Tibial artery (tissue), 4 donors: Measurements from ENCODE around the gene CCDC197.

Experiments used
- DNase-seq, 2 donors: peaks; one replicate each; pipeline ENCODE4 v3.0.0-alpha.2; 2019
- H3K27ac ChIP-seq, 2 donors: fragments of 200-600 bp; sonication (generic) in 1 of 2; 1 replicate in 1 of 2; 2 replicates in 1 of 2; pipeline ENCODE4 v1.5.1; 2018 to 2019; ENCODE audit warnings: mild to moderate bottlenecking in 1 of 2
- H3K27me3 ChIP-seq, 2 donors: fragments of 200-600 bp; sonication (generic) in 1 of 2; one replicate each; pipeline versions ENCODE4 v1.5.1 to v1.6.0; 2016 to 2019
- H3K36me3 ChIP-seq, 3 donors: fragments of 200-600 bp; sonication (generic) in 2 of 3; one replicate each; pipeline ENCODE4 v1.5.1; 2016 to 2019; ENCODE audit warnings: mild to moderate bottlenecking in 2 of 3
- H3K4me1 ChIP-seq, 4 donors: fragments of 200-600 bp; sonication (generic) in 2 of 4; 1 replicate in 3 of 4; 2 replicates in 1 of 4; pipeline ENCODE4 v1.5.1; 2016 to 2019
- H3K4me3 ChIP-seq, 2 donors: fragments of 200-600 bp; sonication (generic) in 1 of 2; 1 replicate in 1 of 2; 2 replicates in 1 of 2; pipeline ENCODE4 v1.5.1; 2018 to 2019; ENCODE audit warnings: mild to moderate bottlenecking in 2 of 2
- H3K9me3 ChIP-seq, 3 donors: fragments of 200-600 bp; sonication (generic) in 1 of 3; one replicate each; pipeline ENCODE4 v1.5.1; 2016 to 2019
- intact Hi-C: fragments of 100-400 bp; cut with DNase I; formaldehyde crosslinking; loops from one replicate; pipeline ENCODE4 v1.15.0; 2023; ENCODE audit warnings: low total_unique reads
- TF ChIP-seq, protein P1 (sequence below), 2 experiments: fragments of 200-600 bp in 1 of 2; fragments of 450-650 bp in 1 of 2; IDR thresholded peaks; one replicate each; pipeline ENCODE4 v1.5.1; 2017 to 2019; ENCODE audit warnings: antibody characterized with exemption in 2 of 2, mild to moderate bottlenecking in 1 of 2, moderate library complexity in 1 of 2

The CCDC197 gene

DNA sequence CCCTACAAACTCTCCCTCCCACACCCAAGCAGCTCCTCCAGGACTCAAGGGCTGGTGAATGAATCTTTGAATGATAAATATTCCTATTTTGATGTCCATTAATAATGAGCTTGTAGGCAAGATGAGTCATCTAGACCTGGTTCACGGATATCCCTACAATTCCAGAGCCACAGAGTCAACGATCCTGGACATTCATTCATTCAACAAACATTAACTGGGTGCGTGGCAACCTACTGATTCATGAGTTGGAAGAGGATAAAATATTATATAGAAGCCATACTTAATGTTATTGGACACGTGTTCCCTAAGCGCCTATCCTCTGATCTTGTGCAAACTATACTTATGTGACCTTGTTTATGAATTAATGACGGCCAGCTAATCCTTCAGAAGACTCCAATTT, 28.6 kb downstream of the CCDC197 start:
- Histone ChIP-seq H3K36me3 (no peaks in the 10 kb centered on the region), H3K4me1 (peaks cover 0 to 9% (median 6%) of the 10 kb centered on the region in 4 donors), H3K27ac (no peak overlapping the region), H3K27me3 (no peaks in the 10 kb centered on the region), H3K4me3 (peak overlapping the region; percentile 55 to 69), H3K9me3 (no peaks in the 10 kb centered on the region)
- TF ChIP-seq, protein P1, sequence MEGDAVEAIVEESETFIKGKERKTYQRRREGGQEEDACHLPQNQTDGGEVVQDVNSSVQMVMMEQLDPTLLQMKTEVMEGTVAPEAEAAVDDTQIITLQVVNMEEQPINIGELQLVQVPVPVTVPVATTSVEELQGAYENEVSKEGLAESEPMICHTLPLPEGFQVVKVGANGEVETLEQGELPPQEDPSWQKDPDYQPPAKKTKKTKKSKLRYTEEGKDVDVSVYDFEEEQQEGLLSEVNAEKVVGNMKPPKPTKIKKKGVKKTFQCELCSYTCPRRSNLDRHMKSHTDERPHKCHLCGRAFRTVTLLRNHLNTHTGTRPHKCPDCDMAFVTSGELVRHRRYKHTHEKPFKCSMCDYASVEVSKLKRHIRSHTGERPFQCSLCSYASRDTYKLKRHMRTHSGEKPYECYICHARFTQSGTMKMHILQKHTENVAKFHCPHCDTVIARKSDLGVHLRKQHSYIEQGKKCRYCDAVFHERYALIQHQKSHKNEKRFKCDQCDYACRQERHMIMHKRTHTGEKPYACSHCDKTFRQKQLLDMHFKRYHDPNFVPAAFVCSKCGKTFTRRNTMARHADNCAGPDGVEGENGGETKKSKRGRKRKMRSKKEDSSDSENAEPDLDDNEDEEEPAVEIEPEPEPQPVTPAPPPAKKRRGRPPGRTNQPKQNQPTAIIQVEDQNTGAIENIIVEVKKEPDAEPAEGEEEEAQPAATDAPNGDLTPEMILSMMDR (IDR thresholded peaks at IDR 0.05) = no peak
- intact Hi-C loops = no loop called here
- no peak for DNase-seq

DNA sequence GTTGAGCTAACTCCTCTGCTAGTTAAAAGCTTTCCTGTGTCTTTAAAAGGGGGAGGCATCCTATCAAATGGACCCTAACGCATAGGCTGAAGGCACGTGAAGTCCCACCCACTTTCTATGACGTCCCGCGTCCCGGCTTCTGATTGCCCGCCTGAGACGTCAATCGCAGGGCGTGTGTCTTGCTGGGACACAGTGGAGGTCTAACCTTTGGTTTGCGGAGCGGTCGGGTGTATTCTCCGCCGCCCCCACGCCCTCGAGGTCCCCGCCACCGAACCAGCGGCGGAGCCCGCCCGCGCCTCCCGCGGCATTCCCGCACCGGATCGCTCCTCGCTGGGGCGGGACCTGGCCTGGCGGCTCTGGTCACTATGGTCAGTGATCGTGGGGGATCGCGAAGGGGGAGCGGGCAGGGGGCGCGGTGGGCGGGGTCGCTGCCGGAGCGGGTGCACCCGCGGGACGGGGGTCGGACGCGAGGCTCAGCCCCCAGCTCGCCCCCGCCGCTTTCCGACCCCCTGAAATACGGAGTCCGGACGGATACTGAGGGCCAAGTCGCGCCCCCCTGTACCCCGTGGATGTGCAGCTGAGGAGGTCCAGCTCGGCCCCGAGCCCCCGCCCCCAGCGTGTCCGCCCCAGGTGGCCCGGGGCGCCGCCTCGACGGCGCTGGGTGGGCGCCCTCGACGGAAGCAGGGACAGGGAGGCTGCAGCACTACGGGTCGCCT, 29.2 kb downstream of the CCDC197 start, which contains the start of gene OTUB2:
Gene OTUB2, plus strand, starts transcription at position 168 of the 716 bp plus-strand sequence. Its CDS starts 198 bp downstream, at position 366.
- no peaks in the 10 kb centered on the region for H3K27me3 ChIP-seq
- intact Hi-C loops = no loop called here
- H3K36me3 ChIP-seq = no peaks in the 10 kb centered on the region
- TF ChIP-seq, protein P1 (IDR thresholded peaks at IDR 0.05) = no peak
- H3K27ac ChIP-seq = peak within 1 kb of the TSS; percentile 1 to 34
- no peaks in the 10 kb centered on the region for H3K9me3 ChIP-seq
- peak within 1 kb of the TSS; percentile 55 to 69 for H3K4me3 ChIP-seq
- peaks cover 0 to 9% (median 6%) of the 10 kb centered on the region in 4 donors for H3K4me1 ChIP-seq
- DNase-seq = peak; percentile 97 to 99

DNA sequence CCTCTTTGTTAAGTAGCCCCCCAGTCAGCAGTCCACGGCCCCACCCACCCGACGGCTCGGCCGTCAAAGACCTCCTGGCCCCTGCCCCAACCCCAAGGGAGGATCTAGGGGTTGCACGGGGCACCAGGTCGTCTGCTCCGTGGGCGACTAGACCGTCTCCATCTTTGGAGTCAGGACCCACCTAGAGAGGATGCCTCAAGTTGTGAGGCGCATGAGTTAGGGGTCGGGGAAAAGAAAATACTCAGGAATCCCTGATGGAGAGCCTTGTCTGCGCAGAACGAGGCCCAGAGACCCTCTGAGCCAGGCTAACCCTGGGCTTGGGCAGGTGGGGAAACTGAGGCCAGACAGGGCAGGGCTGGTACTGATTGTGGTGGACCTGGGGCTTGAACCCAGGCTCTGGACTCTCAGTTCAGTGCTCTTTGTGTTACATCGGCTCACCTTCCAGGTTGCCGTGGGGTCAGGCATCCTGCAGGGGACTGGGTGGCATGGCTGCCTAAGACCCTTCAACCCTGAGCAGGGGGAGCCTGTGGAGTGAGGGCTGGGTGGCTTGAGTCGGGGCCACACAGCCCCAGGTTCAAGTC, 29.9 kb downstream of the CCDC197 start:
- Histone ChIP-seq H3K36me3 (no peaks in the 10 kb centered on the region), H3K4me3 (peak overlapping the region; percentile 55 to 69), H3K4me1 (peaks cover 0 to 9% (median 6%) of the 10 kb centered on the region in 4 donors), H3K27me3 (no peaks in the 10 kb centered on the region), H3K27ac (peak overlapping the region in 1 of 2 donors; percentile 1), H3K9me3 (no peaks in the 10 kb centered on the region)
- intact Hi-C loops = no loop called here
- no peak for DNase-seq
- TF ChIP-seq, protein P1 (IDR thresholded peaks at IDR 0.05) = no peak

DNA sequence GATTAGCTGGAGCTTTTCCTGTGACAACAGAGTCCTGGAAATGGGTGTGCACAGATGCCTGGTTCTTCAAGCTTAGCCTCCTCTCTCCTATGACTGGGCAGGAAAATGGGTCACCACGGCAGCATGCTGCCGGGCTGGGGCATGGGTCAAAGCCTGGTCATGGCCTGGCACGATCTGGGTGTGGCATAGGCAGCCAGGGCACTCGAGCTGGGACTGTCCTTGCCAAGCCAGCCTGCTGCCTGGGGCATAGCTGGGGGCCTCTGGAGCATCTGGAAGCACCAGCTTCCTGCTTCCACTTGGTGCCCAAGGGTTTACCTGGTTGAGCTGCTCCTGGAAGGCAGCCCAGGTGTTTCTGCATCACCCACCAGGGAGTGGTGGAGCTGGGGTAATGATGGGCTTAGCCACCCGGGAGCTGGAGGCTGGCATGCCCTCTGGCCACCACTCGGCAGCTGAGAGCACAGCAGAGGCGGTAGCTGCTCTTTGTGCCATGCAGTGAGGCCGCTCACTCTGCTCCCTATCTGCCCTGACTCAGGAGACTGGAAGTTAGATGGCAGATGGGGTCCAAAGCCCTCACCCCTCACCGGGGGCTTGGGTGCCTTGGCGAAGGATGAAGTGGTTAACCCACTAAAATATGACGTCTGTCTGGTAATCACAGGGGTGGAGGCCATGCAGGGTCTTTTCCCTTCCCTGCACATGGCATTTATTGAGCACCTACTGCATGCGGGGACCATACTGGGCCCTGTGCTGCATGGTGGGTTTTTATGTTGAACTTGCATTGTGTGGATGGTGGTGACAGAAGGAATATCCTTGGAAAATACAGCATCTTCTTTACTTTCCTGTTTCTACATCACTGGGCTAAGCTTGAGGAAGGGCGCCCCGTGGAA, 30.7 kb downstream of the CCDC197 start:
- intact Hi-C loops = no loop called here
- TF ChIP-seq, protein P1 (IDR thresholded peaks at IDR 0.05) = no peak
- Histone ChIP-seq H3K36me3 (no peaks in the 10 kb centered on the region), H3K27ac (no peak overlapping the region), H3K9me3 (no peaks in the 10 kb centered on the region), H3K4me3 (no peak overlapping the region), H3K4me1 (peaks cover 0 to 9% (median 6%) of the 10 kb centered on the region in 4 donors), H3K27me3 (no peaks in the 10 kb centered on the region)
- no peak for DNase-seq

DNA sequence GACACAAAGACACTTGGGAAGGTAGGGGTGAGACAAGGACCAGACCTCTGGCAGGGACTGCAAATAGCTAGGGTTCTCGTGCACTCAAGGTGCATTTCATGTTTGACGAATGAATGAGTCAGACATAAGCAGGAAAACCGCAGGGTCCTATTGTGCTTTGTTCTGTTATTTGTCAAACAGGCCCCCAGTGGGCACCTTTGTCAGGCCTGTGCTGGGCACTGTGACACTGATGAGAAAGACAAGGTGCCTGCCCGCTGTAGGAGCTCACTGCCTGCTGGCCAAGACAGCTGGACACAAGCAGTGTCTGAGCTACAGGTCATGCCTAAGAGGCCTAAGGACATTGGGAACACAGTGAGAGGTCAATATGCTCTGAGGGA, 31.3 kb downstream of the CCDC197 start:
- Histone ChIP-seq H3K27ac (no peak overlapping the region), H3K9me3 (no peaks in the 10 kb centered on the region), H3K4me3 (no peak overlapping the region), H3K4me1 (peaks cover 0 to 9% (median 6%) of the 10 kb centered on the region in 4 donors), H3K36me3 (no peaks in the 10 kb centered on the region), H3K27me3 (no peaks in the 10 kb centered on the region)
- no peak for DNase-seq
- intact Hi-C loops = no loop called here
- TF ChIP-seq, protein P1 (IDR thresholded peaks at IDR 0.05) = no peak
